HCT116 (cell line): ENCODE results near the gene CEACAM6. TPM values are rescaled to one million over a fixed set of nuclear protein-coding genes. Genes with fewer than 3 reads are reported as not detected.

Experiments used
- ATAC-seq: fragments of 200-7000 bp; cut with Tn5 transposase; 2 replicates; pipeline ENCODE4 v1.9.1; 2020; ENCODE audit warnings: mild to moderate bottlenecking, moderate library complexity
- BruUV-seq: library from RNA; stranded (reverse); fragments of 400-500 nt; replicated peaks from 2 replicates; lab custom pipeline; 2021; lab: Mats Ljungman, UMichigan
- CTCF ChIA-PET: fragments of 300-600 bp; sonication (Branson Sonifier 250); formaldehyde crosslinking; loops from one replicate; lab custom pipeline; 2021; ENCODE audit warnings: antibody characterized with exemption; lab: Charles Lee
- POLR2A ChIA-PET: fragments of 300-600, 350-600 bp; sonication (Branson Sonifier 250); formaldehyde crosslinking; loops from one replicate; lab custom pipeline; 2021; ENCODE audit warnings: antibody characterized with exemption; lab: Charles Lee
- RAD21 ChIA-PET, 2 experiments: fragments of 300-600 bp; sonication (Branson Sonifier 250); formaldehyde crosslinking; loops; one replicate each; lab custom pipeline; 2023; ENCODE audit warnings: low total read pairs in 2 of 2; ENCODE audit not compliant: uncharacterized antibody in 2 of 2, unreplicated experiment in 2 of 2, low non-redundant PET in 1 of 2; lab: Charles Lee
- DNase-seq: peaks from one replicate; pipeline ENCODE4 v3.0.0-alpha.2; 2010; ENCODE audit warnings: low read depth, low spot score
- H2AFZ ChIP-seq: fragments of 200-600 bp; shearing (Covaris generic), sonication (generic); 2 replicates; pipeline ENCODE4 v1.6.1; 2017; ENCODE audit warnings: low read depth, mixed run types, mixed read lengths, antibody characterized with exemption, low read length; ENCODE audit not compliant: poor library complexity, severe bottlenecking
- H3K27ac ChIP-seq: 2 replicates; pipeline ENCODE4 v1.5.1; 2012; ENCODE audit warnings: low read depth, low read length
- H3K27me3 ChIP-seq: fragments of 200-600 bp; sonication (generic); 2 replicates; pipeline ENCODE4 v1.6.1; 2016; ENCODE audit warnings: mixed run types, low read length, mixed read lengths; ENCODE audit not compliant: insufficient read depth
- H3K36me3 ChIP-seq, 2 experiments: fragments of 200-500 bp in 1 of 2; fragments of 200-600 bp in 1 of 2; sonication (Bioruptor generic) in 1 of 2; sonication (generic) in 1 of 2; 2 replicates each; pipeline versions ENCODE4 v1.5.1 to v1.6.1; 2014 to 2016; ENCODE audit warnings: low read length in 2 of 2, inconsistent platforms in 1 of 2, mixed read lengths in 1 of 2, mixed run types in 1 of 2; ENCODE audit not compliant: insufficient read depth in 2 of 2, control insufficient read depth in 1 of 2
- H3K4me1 ChIP-seq, 2 experiments: fragments of 200-600 bp in 1 of 2; sonication (generic) in 1 of 2; 2 replicates each; pipeline versions ENCODE4 v1.5.1 to v1.6.1; 2012 to 2017; ENCODE audit warnings: low read length in 2 of 2, inconsistent platforms in 1 of 2, mild to moderate bottlenecking in 1 of 2, mixed read lengths in 1 of 2, mixed run types in 1 of 2, moderate library complexity in 1 of 2; ENCODE audit not compliant: insufficient read depth in 2 of 2, control insufficient read depth in 1 of 2
- H3K4me2 ChIP-seq: fragments of 200-600 bp; sonication (generic); 2 replicates; pipeline ENCODE4 v1.6.1; 2017; ENCODE audit warnings: mixed run types, low read length, mixed read lengths
- H3K4me3 ChIP-seq, 2 experiments: fragments of 200-600 bp in 1 of 2; sonication (generic) in 1 of 2; replicated peaks in 1 of 2; 2 replicates each; pipeline ENCODE4 v1.5.1; 2011 to 2016; ENCODE audit warnings: low read length in 2 of 2, control low read depth in 1 of 2, low read depth in 1 of 2, mild to moderate bottlenecking in 1 of 2, mixed read lengths in 1 of 2, mixed run types in 1 of 2
- H3K79me2 ChIP-seq: fragments of 200-600 bp; sonication (generic); 2 replicates; pipeline ENCODE4 v1.6.1; 2017; ENCODE audit warnings: mild to moderate bottlenecking, mixed run types, low read length, moderate library complexity, mixed read lengths; ENCODE audit not compliant: insufficient read depth
- H3K9ac ChIP-seq: fragments of 200-600 bp; sonication (generic); 2 replicates; pipeline ENCODE4 v1.6.1; 2016; ENCODE audit warnings: low read length, mixed read lengths
- H3K9me2 ChIP-seq: fragments of 200-600 bp; sonication (generic), shearing (Covaris generic); 2 replicates; pipeline ENCODE4 v1.6.1; 2017; ENCODE audit warnings: mixed run types, mild to moderate bottlenecking, moderate library complexity; ENCODE audit not compliant: insufficient read depth
- H3K9me3 ChIP-seq, 2 experiments: fragments of 200-500 bp in 1 of 2; fragments of 200-600 bp in 1 of 2; sonication (Bioruptor generic) in 1 of 2; sonication (generic) in 1 of 2; 2 replicates each; pipeline ENCODE4 v1.6.1; 2014 to 2017; ENCODE audit warnings: low read length in 2 of 2, mixed read lengths in 2 of 2, inconsistent platforms in 1 of 2, low read depth in 1 of 2, mild to moderate bottlenecking in 1 of 2, mixed run types in 1 of 2, moderate library complexity in 1 of 2; ENCODE audit not compliant: control insufficient read depth in 1 of 2, insufficient read depth in 1 of 2
- H4K20me1 ChIP-seq: fragments of 200-600 bp; sonication (generic), shearing (Covaris generic); 2 replicates; pipeline ENCODE4 v1.6.1; 2017; ENCODE audit warnings: mixed run types, mild to moderate bottlenecking, moderate library complexity; ENCODE audit not compliant: insufficient read depth
- CBX3 ChIP-seq: IDR thresholded peaks from 2 replicates; pipeline ENCODE4 v1.6.1; 2012; ENCODE audit warnings: low read depth
- CEBPB ChIP-seq: IDR thresholded peaks from 2 replicates; pipeline ENCODE4 v1.6.1; 2012; ENCODE audit warnings: low read depth
- EGR1 ChIP-seq: IDR thresholded peaks from 2 replicates; pipeline ENCODE4 v1.6.1; 2012; ENCODE audit warnings: low read depth
- ELF1 ChIP-seq: IDR thresholded peaks from 2 replicates; pipeline ENCODE4 v1.6.1; 2012; ENCODE audit warnings: low read depth, borderline replicate concordance
- EZH2 ChIP-seq: fragments of 200-600 bp; sonication (generic); IDR thresholded peaks from 2 replicates; pipeline ENCODE4 v1.6.1; 2017; ENCODE audit warnings: antibody characterized with exemption, mixed run types
- EZH2phosphoT487 ChIP-seq: fragments of 200-600 bp; IDR thresholded peaks from 2 replicates; pipeline ENCODE4 v1.6.1; 2018; ENCODE audit warnings: antibody characterized with exemption, borderline replicate concordance
- FOSL1 ChIP-seq: IDR thresholded peaks from 2 replicates; pipeline ENCODE4 v1.6.1; 2012; ENCODE audit warnings: low read depth
- JUND ChIP-seq: IDR thresholded peaks from 2 replicates; pipeline ENCODE4 v1.6.1; 2012
- MAX ChIP-seq: IDR thresholded peaks from 2 replicates; pipeline ENCODE4 v1.6.1; 2012
- POLR2A ChIP-seq: IDR thresholded peaks from 2 replicates; pipeline ENCODE4 v1.7.0; 2011; ENCODE audit warnings: borderline replicate concordance; ENCODE audit not compliant: insufficient read depth, insufficient read length; ENCODE audit errors: extremely low read depth
- POLR2AphosphoS5 ChIP-seq: IDR thresholded peaks from 2 replicates; pipeline ENCODE4 v1.6.1; 2011; ENCODE audit warnings: mild to moderate bottlenecking, low read depth, low read length, moderate library complexity
- RAD21 ChIP-seq: IDR thresholded peaks from 2 replicates; pipeline ENCODE4 v1.6.1; 2012; ENCODE audit warnings: low read depth, mild to moderate bottlenecking
- SIN3A ChIP-seq: IDR thresholded peaks from 2 replicates; pipeline ENCODE4 v1.6.1; 2012; ENCODE audit warnings: low read depth
- SP1 ChIP-seq: IDR thresholded peaks from 2 replicates; pipeline ENCODE4 v1.6.1; 2012; ENCODE audit warnings: low read depth
- YY1 ChIP-seq: IDR thresholded peaks from 2 replicates; pipeline ENCODE4 v1.6.1; 2011; ENCODE audit warnings: low read length, low read depth, moderate library complexity, mild to moderate bottlenecking; ENCODE audit not compliant: insufficient replicate concordance; ENCODE audit errors: extremely low read depth
- ZBTB33 ChIP-seq: IDR thresholded peaks from 2 replicates; pipeline ENCODE4 v1.6.1; 2011; ENCODE audit warnings: mild to moderate bottlenecking, low read length, moderate library complexity; ENCODE audit not compliant: insufficient replicate concordance; ENCODE audit errors: extremely low read depth
- ZFX ChIP-seq: fragments of 450-650 bp; IDR thresholded peaks from 2 replicates; pipeline ENCODE4 v1.6.1; 2017
- ZNF274 ChIP-seq: fragments of 200-500 bp; sonication (Bioruptor generic); IDR thresholded peaks from 2 replicates; pipeline ENCODE4 v1.6.1; 2014; ENCODE audit warnings: mild to moderate bottlenecking, low read depth, low read length, inconsistent platforms
- intact Hi-C: fragments of 100-400 bp; cut with micrococcal nuclease; formaldehyde crosslinking; loops from 2 replicates; pipeline ENCODE4 v1.10.0; 2022
- total RNA-seq: library from RNA; stranded (reverse); gene quantifications from one replicate; pipeline ENCODE4 v1.2.1, GENCODE V29; 2021; ENCODE audit not compliant: unreplicated experiment
- TF ChIP-seq, protein P1 (sequence below): IDR thresholded peaks from 2 replicates; pipeline ENCODE4 v1.6.1; 2012

CEACAM6 gene
- total RNA-seq, 1 experiment from 2014 or later: 0.59 TPM

GRCh38 chr19:41811981-41812380 lies 56.7 kb downstream of the CEACAM6 start:
- no peaks in the 10 kb centered on the region for H3K36me3 ChIP-seq
- ChIA-PET POLR2A (no interaction called here), CTCF (no interaction called here), RAD21 (no interaction called here)
- H3K27me3 ChIP-seq: peaks cover 4% of the 10 kb centered on the region; the same call in 1 of the 2 replicates
- H3K9me2 ChIP-seq: no peaks in the 10 kb centered on the region
- H4K20me1 ChIP-seq: no peaks in the 10 kb centered on the region
- H3K4me1 ChIP-seq: no peaks in the 10 kb centered on the region
- no peak overlapping the region for H3K9ac ChIP-seq
- ATAC-seq (no peak), DNase-seq (no peak)
- no peak overlapping the region for H3K4me2 ChIP-seq
- H3K27ac ChIP-seq: no peak overlapping the region
- intact Hi-C loops: no loop called here
- no TSS peak for BruUV-seq
- TF ChIP-seq EZH2 (no peak), SP1 (no peak), MAX (no peak), POLR2A (no peak), RAD21 (no peak), ZNF274 (no peak), ZBTB33 (no peak), ELF1 (no peak), FOSL1 (no peak)
- no peak overlapping the region for H2AFZ ChIP-seq
- H3K9me3 ChIP-seq: no peaks in the 10 kb centered on the region
- H3K79me2 ChIP-seq: no peaks in the 10 kb centered on the region
- H3K4me3 ChIP-seq: no peak overlapping the region

DNA sequence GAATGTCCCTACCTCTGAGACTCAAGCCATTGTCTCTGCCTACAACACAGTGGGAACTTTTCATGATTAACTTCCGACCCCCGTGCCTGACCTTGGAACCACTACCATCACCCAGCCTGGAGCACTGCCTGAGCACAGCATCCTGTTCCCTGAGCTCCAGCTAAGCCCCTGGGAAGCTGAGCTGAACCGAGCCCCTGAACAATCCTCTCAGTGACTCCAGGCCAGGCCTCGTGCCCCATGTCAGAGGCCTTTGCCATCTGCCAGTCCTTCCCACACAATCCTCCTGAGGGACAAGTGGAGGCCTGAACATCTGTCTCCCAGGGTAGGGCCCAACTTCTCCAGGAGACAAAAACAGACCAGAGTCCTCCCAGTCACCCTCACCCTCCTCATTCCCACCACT lies 58.6 kb downstream of the CEACAM6 start:
- ChIA-PET RAD21 (no interaction called here), POLR2A (no interaction called here), CTCF (no interaction called here)
- BruUV-seq: no TSS peak
- no peak overlapping the region for H3K4me3 ChIP-seq
- ATAC-seq (no peak), DNase-seq (no peak)
- intact Hi-C loops: no loop called here
- no peak overlapping the region for H2AFZ ChIP-seq
- H3K27ac ChIP-seq: no peak overlapping the region
- H3K9ac ChIP-seq: no peak overlapping the region
- no peaks in the 10 kb centered on the region for H3K79me2 ChIP-seq
- H3K9me2 ChIP-seq: no peaks in the 10 kb centered on the region
- H3K27me3 ChIP-seq: peaks cover 4% of the 10 kb centered on the region; the same call in 1 of the 2 replicates
- no peaks in the 10 kb centered on the region for H3K4me1 ChIP-seq
- no peaks in the 10 kb centered on the region for H3K36me3 ChIP-seq
- H4K20me1 ChIP-seq: no peaks in the 10 kb centered on the region
- no peak overlapping the region for H3K4me2 ChIP-seq
- no peaks in the 10 kb centered on the region for H3K9me3 ChIP-seq
- TF ChIP-seq POLR2AphosphoS5 (no peak), ZFX (no peak), EZH2phosphoT487 (no peak), ELF1 (no peak), EZH2 (no peak), SP1 (no peak), EGR1 (no peak), FOSL1 (no peak), CBX3 (no peak), RAD21 (no peak), SIN3A (no peak), ZNF274 (no peak), JUND (no peak), POLR2A (no peak), MAX (no peak), YY1 (no peak), CEBPB (no peak)
- TF ChIP-seq, protein P1, sequence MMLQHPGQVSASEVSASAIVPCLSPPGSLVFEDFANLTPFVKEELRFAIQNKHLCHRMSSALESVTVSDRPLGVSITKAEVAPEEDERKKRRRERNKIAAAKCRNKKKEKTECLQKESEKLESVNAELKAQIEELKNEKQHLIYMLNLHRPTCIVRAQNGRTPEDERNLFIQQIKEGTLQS: no peak
